ENCODE data around the gene DHX34.

DHX34 gene

GRCh38 chr19:47417107-47417745, 68.1 kb downstream of the DHX34 start:
- Histone ChIP-seq H3K36me3 (replicated peaks; ENCODE audit: insufficient read depth, low read length) (no peaks in the 10 kb centered on the region), H3K9ac (ENCODE audit: low read length) (no peak overlapping the region)
- TF ChIP-seq EZH2 (optimal IDR thresholded peaks at IDR 0.05; ENCODE audit: low read depth, low read length), result no peak
- TF ChIP-seq CTCF (IDR thresholded peaks at IDR 0.05; ENCODE audit: low read length), result no peak
- no peak for TF ChIP-seq EZH2phosphoT487 (IDR thresholded peaks at IDR 0.05; ENCODE audit: low read length)

GRCh38 chr19:47417746-47418691, 68.9 kb downstream of the DHX34 start:
- no peaks in the 10 kb centered on the region for H3K36me3 ChIP-seq (replicated peaks; ENCODE audit: insufficient read depth, low read length)
- no peaks in the 10 kb centered on the region for H3K4me1 ChIP-seq (ENCODE audit: low read length)
- no peak overlapping the region for H3K4me2 ChIP-seq (ENCODE audit: low read depth, low read length)
- H3K27ac ChIP-seq (ENCODE audit: low read length), result no peak overlapping the region
- TF ChIP-seq CTCF (IDR thresholded peaks at IDR 0.05; ENCODE audit: low read length) (no peak), EZH2phosphoT487 (IDR thresholded peaks at IDR 0.05; ENCODE audit: low read length) (no peak), EZH2 (optimal IDR thresholded peaks at IDR 0.05; ENCODE audit: low read depth, low read length) (no peak)
- H3K79me2 ChIP-seq (ENCODE audit: low read length), result no peaks in the 10 kb centered on the region
- H3K27me3 ChIP-seq (replicated peaks; ENCODE audit: insufficient read depth, low read length), result peaks cover 91% of the 10 kb centered on the region
- H4K20me1 ChIP-seq (ENCODE audit: insufficient read depth, low read length), result no peaks in the 10 kb centered on the region
- no peak overlapping the region for H2AFZ ChIP-seq (ENCODE audit: low read length)
- H3F3A ChIP-seq (ENCODE audit: insufficient read depth, low read length), result no peaks in the 10 kb centered on the region
- no peak for DNase-seq
- no peaks in the 10 kb centered on the region for H3K9me3 ChIP-seq (replicated peaks; ENCODE audit: insufficient read depth, low read length)
- no peak overlapping the region for H3K9ac ChIP-seq (ENCODE audit: low read length)
- no peak overlapping the region for H3K4me3 ChIP-seq (ENCODE audit: low read length)
- H3K9me2 ChIP-seq (replicated peaks; ENCODE audit: insufficient read depth, low read length), result no peaks in the 10 kb centered on the region

More at GRCh38 chr19:47417107-47417745, 68.1 kb downstream of the DHX34 start:
- Histone ChIP-seq H3K9me3 (replicated peaks; ENCODE audit: insufficient read depth, low read length) (no peaks in the 10 kb centered on the region), H3K4me3 (ENCODE audit: low read length) (no peak overlapping the region), H3K9me2 (replicated peaks; ENCODE audit: insufficient read depth, low read length) (no peaks in the 10 kb centered on the region), H3K4me2 (ENCODE audit: low read depth, low read length) (no peak overlapping the region), H4K20me1 (ENCODE audit: insufficient read depth, low read length) (no peaks in the 10 kb centered on the region), H3K79me2 (ENCODE audit: low read length) (no peaks in the 10 kb centered on the region), H3K27ac (ENCODE audit: low read length) (no peak overlapping the region), H2AFZ (ENCODE audit: low read length) (no peak overlapping the region), H3F3A (ENCODE audit: insufficient read depth, low read length) (no peaks in the 10 kb centered on the region), H3K4me1 (ENCODE audit: low read length) (no peaks in the 10 kb centered on the region), H3K27me3 (replicated peaks; ENCODE audit: insufficient read depth, low read length) (peaks cover 91% of the 10 kb centered on the region)
- DNase-seq, result no peak

GRCh38 chr19:47418692-47419029, 69.5 kb downstream of the DHX34 start:
- H3K36me3 ChIP-seq (replicated peaks; ENCODE audit: insufficient read depth, low read length), result no peaks in the 10 kb centered on the region
- no peaks in the 10 kb centered on the region for H4K20me1 ChIP-seq (ENCODE audit: insufficient read depth, low read length)
- H2AFZ ChIP-seq (ENCODE audit: low read length), result no peak overlapping the region
- no peak overlapping the region for H3K4me3 ChIP-seq (ENCODE audit: low read length)
- no peak overlapping the region for H3K9ac ChIP-seq (ENCODE audit: low read length)
- no peak overlapping the region for H3K27ac ChIP-seq (ENCODE audit: low read length)
- no peak for DNase-seq
- H3K4me2 ChIP-seq (ENCODE audit: low read depth, low read length), result no peak overlapping the region
- H3F3A ChIP-seq (ENCODE audit: insufficient read depth, low read length), result no peaks in the 10 kb centered on the region
- H3K9me3 ChIP-seq (replicated peaks; ENCODE audit: insufficient read depth, low read length), result no peaks in the 10 kb centered on the region
- TF ChIP-seq EZH2 (optimal IDR thresholded peaks at IDR 0.05; ENCODE audit: low read depth, low read length) (no peak), EZH2phosphoT487 (IDR thresholded peaks at IDR 0.05; ENCODE audit: low read length) (no peak), CTCF (IDR thresholded peaks at IDR 0.05; ENCODE audit: low read length) (no peak)
- no peaks in the 10 kb centered on the region for H3K79me2 ChIP-seq (ENCODE audit: low read length)
- H3K4me1 ChIP-seq (ENCODE audit: low read length), result no peaks in the 10 kb centered on the region
- no peaks in the 10 kb centered on the region for H3K9me2 ChIP-seq (replicated peaks; ENCODE audit: insufficient read depth, low read length)
- peaks cover 92% of the 10 kb centered on the region for H3K27me3 ChIP-seq (replicated peaks; ENCODE audit: insufficient read depth, low read length)

Measured in MM.1S (cell line).